ENCODE results near the gene TTC12. TPM values are rescaled to one million over a fixed set of nuclear protein-coding genes. Genes with fewer than 3 reads are reported as not detected.

The TTC12 gene
- total and polyA plus RNA-seq, 10 of the 15 experiments (the other 5 are each of a cell fraction or from before 2014, with no cell fraction given): 3.7 to 14.0 (median 8.1) TPM

DNA sequence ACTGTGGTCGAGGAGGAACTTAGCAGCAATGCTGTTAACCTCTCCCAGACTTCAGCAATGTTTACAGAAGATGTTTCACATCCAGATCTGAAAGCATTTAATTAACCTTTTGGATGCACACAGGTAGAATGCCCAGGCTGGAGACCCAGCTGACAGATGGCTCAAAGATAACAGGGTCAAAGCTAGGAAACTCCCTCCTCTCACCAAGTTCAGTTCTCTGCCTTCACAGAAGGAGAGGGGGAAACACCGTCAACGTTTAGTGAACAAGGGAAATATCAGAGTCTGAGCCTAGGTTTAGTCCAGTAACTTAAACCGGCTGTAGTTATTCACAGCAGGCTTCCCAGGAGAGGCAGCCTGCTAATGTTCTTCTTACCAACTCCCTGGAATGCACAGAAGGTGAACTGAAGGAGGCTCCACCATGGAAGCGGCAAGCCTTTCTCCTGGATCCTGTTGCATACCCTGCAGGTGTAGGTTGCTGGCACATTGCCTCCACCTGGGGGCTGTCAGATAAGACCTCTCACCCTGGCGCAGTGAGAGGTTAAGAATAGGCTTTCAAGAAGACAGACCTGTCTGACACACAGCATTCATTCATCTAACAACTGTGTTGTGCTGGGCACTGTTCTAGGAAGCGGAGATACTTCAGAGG is 49.7 kb downstream of the TTC12 start:
- SMC1A ChIA-PET (ENCODE audit: uncharacterized antibody, unreplicated experiment): interaction anchor here (1.1 kb wide), 1 partner anchor 35 kb away, joined by 3 read pairs; no protein-coding TSS in a partner anchor
- ATAC-seq: peak; percentile 46; the same call in 2 of the 3 replicates
- no peak overlapping the region for H3K4me2 ChIP-seq (ENCODE audit: control insufficient read depth, insufficient read depth)
- TF ChIP-seq, protein P1, sequence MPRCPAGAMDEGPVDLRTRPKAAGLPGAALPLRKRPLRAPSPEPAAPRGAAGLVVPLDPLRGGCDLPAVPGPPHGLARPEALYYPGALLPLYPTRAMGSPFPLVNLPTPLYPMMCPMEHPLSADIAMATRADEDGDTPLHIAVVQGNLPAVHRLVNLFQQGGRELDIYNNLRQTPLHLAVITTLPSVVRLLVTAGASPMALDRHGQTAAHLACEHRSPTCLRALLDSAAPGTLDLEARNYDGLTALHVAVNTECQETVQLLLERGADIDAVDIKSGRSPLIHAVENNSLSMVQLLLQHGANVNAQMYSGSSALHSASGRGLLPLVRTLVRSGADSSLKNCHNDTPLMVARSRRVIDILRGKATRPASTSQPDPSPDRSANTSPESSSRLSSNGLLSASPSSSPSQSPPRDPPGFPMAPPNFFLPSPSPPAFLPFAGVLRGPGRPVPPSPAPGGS (IDR thresholded peaks at IDR 0.05; ENCODE audit: borderline replicate concordance, insufficient read depth, low read depth, low read length, poor library complexity, severe bottlenecking): no peak
- TF ChIP-seq NR2F1 (conservative IDR thresholded peaks at IDR 0.05): 0 out of 2 replicates have a peak, but pooled peaks have one; percentile 33
- H3K9ac ChIP-seq (ENCODE audit: control insufficient read depth, insufficient read depth, low read length): no peak overlapping the region
- intact Hi-C loops (cut with micrococcal nuclease; ENCODE audit: unreplicated experiment) (no loop called here), in situ Hi-C loops (cut with MboI) (no loop called here)
- no peaks in the 10 kb centered on the region for H3K9me3 ChIP-seq (replicated peaks; ENCODE audit: control insufficient read depth, insufficient read depth, low read length)
- no peaks in the 10 kb centered on the region for H3K27me3 ChIP-seq (replicated peaks in 1 of 2; ENCODE audit: control insufficient read depth in 2 of 2, insufficient read depth in 2 of 2, low read length in 1 of 2)
- 60% methylated on average over 7 of the region's 7 CpGs for WGBS (ENCODE audit: insufficient coverage, insufficient replicate concordance, low lambda C conversion rate, missing lambda C conversion rate)
- H3K36me3 ChIP-seq (ENCODE audit: control insufficient read depth in 2 of 2, insufficient read depth in 2 of 2, low read length in 1 of 2): no peaks in the 10 kb centered on the region; a peak in 2 of 4 replicates
- H3K79me2 ChIP-seq (ENCODE audit: control insufficient read depth, insufficient read depth, low read length): no peaks in the 10 kb centered on the region
- H2AFZ ChIP-seq (ENCODE audit: control insufficient read depth, low read depth, low read length): no peak overlapping the region
- no TSS peak for BruUV-seq (replicated peaks)
- FAIRE-seq: peak; percentile 18
- CTCF ChIA-PET: no interaction called here
- no peak for DNase-seq (ENCODE audit: low read depth, low spot score)
- no peak overlapping the region for H3K27ac ChIP-seq (ENCODE audit: control insufficient read depth, insufficient read depth)
- no peak overlapping the region for H3K4me3 ChIP-seq
- H4K20me1 ChIP-seq (ENCODE audit: control insufficient read depth, insufficient read depth): no peaks in the 10 kb centered on the region
- H3K4me1 ChIP-seq (ENCODE audit: control insufficient read depth, insufficient read depth, low read length): peaks cover 3% of the 10 kb centered on the region; the same call in 1 of the 2 replicates
- POLR2A ChIA-PET: no interaction called here
- RAD21 ChIA-PET (ENCODE audit: unreplicated experiment): interaction anchor here (1.3 kb wide), 1 partner anchor 50 kb away, joined by 3 read pairs; the partner anchor contains the start of gene TTC12

DNA sequence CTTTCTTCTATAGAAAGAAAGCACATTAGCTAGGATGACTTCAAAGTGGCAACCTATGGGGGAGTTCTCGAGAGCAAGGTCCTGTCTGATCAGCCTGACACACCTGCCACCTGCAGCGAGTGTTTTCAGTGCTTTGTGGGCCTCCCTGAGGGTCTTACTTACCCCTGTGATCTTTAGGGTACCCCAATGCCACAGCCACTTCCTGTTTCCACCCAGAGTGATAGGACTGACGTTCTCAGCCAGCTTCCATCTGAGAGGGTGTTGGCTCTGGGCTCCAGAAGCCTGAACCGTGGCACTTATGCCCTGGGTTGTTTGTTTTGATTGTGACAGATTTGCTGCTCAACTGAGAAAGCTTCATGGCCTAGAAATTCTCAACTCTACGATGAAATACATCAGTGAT is 51.5 kb downstream of the TTC12 start:
- H3K4me3 ChIP-seq: no peak overlapping the region
- no peak for DNase-seq (ENCODE audit: low read depth, low spot score)
- H3K27me3 ChIP-seq (replicated peaks in 1 of 2; ENCODE audit: control insufficient read depth in 2 of 2, insufficient read depth in 2 of 2, low read length in 1 of 2): no peaks in the 10 kb centered on the region
- 40% methylated on average over 5 of the region's 5 CpGs for WGBS (ENCODE audit: insufficient coverage, insufficient replicate concordance, low lambda C conversion rate, missing lambda C conversion rate)
- ChIA-PET POLR2A (no interaction called here), SMC1A (ENCODE audit: uncharacterized antibody, unreplicated experiment) (no interaction called here), RAD21 (ENCODE audit: unreplicated experiment) (no interaction called here), CTCF (interaction anchor here (1.0 kb wide), 1 partner anchor 16 kb away, joined by 3 read pairs; no protein-coding TSS in a partner anchor)
- H4K20me1 ChIP-seq (ENCODE audit: control insufficient read depth, insufficient read depth): no peaks in the 10 kb centered on the region
- peaks cover 3% of the 10 kb centered on the region; the same call in 1 of the 2 replicates for H3K4me1 ChIP-seq (ENCODE audit: control insufficient read depth, insufficient read depth, low read length)
- H3K36me3 ChIP-seq (ENCODE audit: control insufficient read depth in 2 of 2, insufficient read depth in 2 of 2, low read length in 1 of 2): no peaks in the 10 kb centered on the region; a peak in 2 of 4 replicates
- no peak overlapping the region for H2AFZ ChIP-seq (ENCODE audit: control insufficient read depth, low read depth, low read length)
- no peak overlapping the region for H3K27ac ChIP-seq (ENCODE audit: control insufficient read depth, insufficient read depth)
- in situ Hi-C loops (cut with MboI) (no loop called here), intact Hi-C loops (cut with micrococcal nuclease; ENCODE audit: unreplicated experiment) (no loop called here)
- BruUV-seq (replicated peaks): no TSS peak
- no peak for FAIRE-seq
- H3K9me3 ChIP-seq (replicated peaks; ENCODE audit: control insufficient read depth, insufficient read depth, low read length): no peaks in the 10 kb centered on the region
- no peak for ATAC-seq
- no peak overlapping the region for H3K9ac ChIP-seq (ENCODE audit: control insufficient read depth, insufficient read depth, low read length)
- no peaks in the 10 kb centered on the region for H3K79me2 ChIP-seq (ENCODE audit: control insufficient read depth, insufficient read depth, low read length)
- no peak overlapping the region for H3K4me2 ChIP-seq (ENCODE audit: control insufficient read depth, insufficient read depth)
- TF ChIP-seq SMC3 (IDR thresholded peaks at IDR 0.05; ENCODE audit: borderline replicate concordance, low read length) (no peak), RAD21 (IDR thresholded peaks at IDR 0.05; ENCODE audit: insufficient read depth, low read depth, low read length) (no peak), ZNF24 (IDR thresholded peaks at IDR 0.05) (no peak), JUND (IDR thresholded peaks at IDR 0.05; ENCODE audit: low read depth, low read length) (no peak), KAT2A (conservative IDR thresholded peaks at IDR 0.05; ENCODE audit: control insufficient read depth, low read depth, low read length) (no peak), RAD51 (IDR thresholded peaks at IDR 0.05) (no peak), ZBED1 (IDR thresholded peaks at IDR 0.05; ENCODE audit: borderline replicate concordance) (no peak), STAT1 (conservative IDR thresholded peaks at IDR 0.05) (no peak), MYC (IDR thresholded peaks at IDR 0.05; ENCODE audit: insufficient read depth, insufficient read length, insufficient replicate concordance, low read length, severe bottlenecking) (no peak), RFX5 (IDR thresholded peaks at IDR 0.05; ENCODE audit: low read depth, low read length) (no peak), NR2C2 (IDR thresholded peaks at IDR 0.05; ENCODE audit: borderline replicate concordance, control insufficient read depth, insufficient read length, low read depth) (no peak), ETV6 (conservative IDR thresholded peaks at IDR 0.05 in 1 of 2, IDR thresholded peaks at IDR 0.05 in 1 of 2; ENCODE audit: borderline replicate concordance in 1 of 2, low read depth in 1 of 2) (no peak)
- TF ChIP-seq, protein P2, sequence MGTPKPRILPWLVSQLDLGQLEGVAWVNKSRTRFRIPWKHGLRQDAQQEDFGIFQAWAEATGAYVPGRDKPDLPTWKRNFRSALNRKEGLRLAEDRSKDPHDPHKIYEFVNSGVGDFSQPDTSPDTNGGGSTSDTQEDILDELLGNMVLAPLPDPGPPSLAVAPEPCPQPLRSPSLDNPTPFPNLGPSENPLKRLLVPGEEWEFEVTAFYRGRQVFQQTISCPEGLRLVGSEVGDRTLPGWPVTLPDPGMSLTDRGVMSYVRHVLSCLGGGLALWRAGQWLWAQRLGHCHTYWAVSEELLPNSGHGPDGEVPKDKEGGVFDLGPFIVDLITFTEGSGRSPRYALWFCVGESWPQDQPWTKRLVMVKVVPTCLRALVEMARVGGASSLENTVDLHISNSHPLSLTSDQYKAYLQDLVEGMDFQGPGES (IDR thresholded peaks at IDR 0.05): no peak
